ENCODE data around the gene APOC1.

The APOC1 gene

GRCh38 chr19:44959691-44960090 lies 45.3 kb downstream of the APOC1 start:
- DNase-seq = no peak

GRCh38 chr19:44960906-44961728 lies 46.7 kb downstream of the APOC1 start:
- DNase-seq = no peak

DNA sequence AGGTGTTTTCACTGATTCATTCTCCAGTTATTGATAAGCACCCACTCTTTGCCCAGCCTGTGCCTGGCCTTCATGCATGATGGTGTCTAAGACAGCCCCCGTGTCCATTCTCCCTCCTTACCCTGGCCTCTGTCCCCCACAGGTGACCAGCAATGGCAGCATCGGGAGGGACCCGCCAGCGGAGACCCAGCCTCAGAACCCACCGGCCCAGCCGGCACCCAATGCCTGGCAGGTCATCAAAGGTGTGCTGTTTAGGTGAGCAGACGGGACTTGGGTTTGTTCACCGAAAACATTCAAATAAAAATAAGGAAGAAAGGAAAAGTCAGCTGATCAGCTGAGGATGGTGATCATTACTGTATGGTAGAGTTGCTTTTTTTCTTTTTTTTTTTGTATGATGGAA lies 47.4 kb downstream of the APOC1 start:
- DNase-seq = no peak

DNA sequence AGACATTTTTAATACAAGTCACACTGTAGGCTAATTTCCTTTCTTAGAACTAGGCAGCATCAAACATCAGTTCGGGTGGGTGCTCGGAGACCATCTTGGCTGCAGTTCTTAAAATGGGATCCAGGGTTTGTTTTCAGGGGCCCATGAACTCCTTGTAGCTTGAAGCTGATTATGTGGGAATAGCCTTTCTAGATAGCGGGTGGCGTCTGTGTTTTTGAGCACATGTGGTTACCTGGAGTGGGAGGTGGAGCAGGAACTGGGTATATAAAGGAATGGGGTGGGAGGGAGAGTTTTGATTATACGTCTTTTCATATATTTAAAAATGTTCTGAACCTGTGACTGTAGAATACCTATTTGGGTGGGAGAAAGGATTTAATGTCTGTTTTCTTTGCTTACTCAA lies 53.7 kb downstream of the APOC1 start:
- DNase-seq = no peak

DNA sequence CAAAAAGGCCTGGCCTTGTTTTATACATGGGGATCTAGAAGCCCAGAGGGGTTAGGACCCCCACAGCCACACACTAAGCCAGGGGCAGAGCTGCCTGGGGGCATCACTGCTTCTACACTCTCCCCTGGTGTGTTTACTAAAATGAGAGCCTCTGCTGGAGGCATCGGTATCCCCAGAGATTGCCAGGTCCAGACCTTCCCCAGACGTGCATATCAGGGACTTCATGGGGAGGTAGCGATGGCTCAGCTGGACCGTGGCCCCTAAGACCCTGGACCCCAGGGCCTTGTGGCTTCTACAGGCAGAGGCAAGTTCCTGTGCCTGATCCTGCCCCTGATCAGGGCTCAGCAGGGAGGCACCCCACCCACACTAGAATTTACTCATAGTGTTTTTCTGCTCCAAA lies 54.3 kb downstream of the APOC1 start:
- DNase-seq = no peak
